Prostate gland (tissue), 2 donors: ENCODE measurements around the gene METAP2. TPM values are rescaled to one million over a fixed set of nuclear protein-coding genes. Genes with fewer than 3 reads are reported as not detected.

Experiments
- DNase-seq: peaks from one replicate; pipeline ENCODE4 v3.0.0-alpha.2; 2019; ENCODE audit warnings: low spot score
- H3K27ac ChIP-seq, 2 donors: fragments of 200-600 bp; sonication (generic); 2 replicates each; pipeline ENCODE4 v1.5.1; 2017 to 2019
- H3K27me3 ChIP-seq: fragments of 200-600 bp; sonication (generic); replicated peaks from 2 replicates; pipeline ENCODE4 v1.5.1; 2019; ENCODE audit not compliant: insufficient read depth
- H3K36me3 ChIP-seq, 2 donors: fragments of 200-600 bp; sonication (generic); 1 replicate in 1 of 2; 2 replicates in 1 of 2; pipeline versions ENCODE4 v1.5.1 to v1.8.1; 2017 to 2019
- H3K4me1 ChIP-seq: fragments of 200-600 bp; sonication (generic); replicated peaks from 2 replicates; pipeline ENCODE4 v1.5.1; 2019
- H3K4me3 ChIP-seq, 2 donors: fragments of 200-600 bp; sonication (generic); 2 replicates each; pipeline ENCODE4 v1.5.1; 2017 to 2019
- H3K9me3 ChIP-seq: fragments of 200-600 bp; sonication (generic); 2 replicates; pipeline ENCODE4 v1.5.1; 2017
- POLR2A ChIP-seq: fragments of 450-650 bp; IDR thresholded peaks from one replicate; pipeline ENCODE4 v1.6.1; 2016; ENCODE audit warnings: antibody characterized with exemption, mild to moderate bottlenecking
- POLR2AphosphoS5 ChIP-seq: sonication (generic); formaldehyde crosslinking; IDR thresholded peaks from one replicate; pipeline ENCODE4 v1.6.1; 2017; ENCODE audit warnings: antibody characterized with exemption
- WGBS: methylation state at CpG from one replicate; pipeline ENCODE4 v1.1.5; 2018; 5-methylcytosine and 5-hydroxymethylcytosine counted together
- intact Hi-C: fragments of 100-400 bp; cut with DNase I; formaldehyde crosslinking; loops from one replicate; pipeline ENCODE4 v1.14.2; 2022
- total RNA-seq, 2 donors: library from RNA; depleted of rRNA; stranded (reverse); fragments of >200 nt; gene quantifications; one replicate each; pipeline ENCODE4 v1.1.0, GENCODE V29; 2016
- TF ChIP-seq, protein P1 (sequence below), 4 experiments: fragments of 200-600 bp in 2 of 4; fragments of 450-650 bp in 2 of 4; sonication (generic) in 2 of 4; IDR thresholded peaks; 1 replicate in 3 of 4; 2 replicates in 1 of 4; pipeline ENCODE4 v1.5.1; 2016 to 2019; ENCODE audit warnings: antibody characterized with exemption in 4 of 4, mild to moderate bottlenecking in 2 of 4, moderate library complexity in 2 of 4

The METAP2 gene
- 10 to 100 TPM; 46.4 to 61.7 TPM for total RNA-seq

DNA sequence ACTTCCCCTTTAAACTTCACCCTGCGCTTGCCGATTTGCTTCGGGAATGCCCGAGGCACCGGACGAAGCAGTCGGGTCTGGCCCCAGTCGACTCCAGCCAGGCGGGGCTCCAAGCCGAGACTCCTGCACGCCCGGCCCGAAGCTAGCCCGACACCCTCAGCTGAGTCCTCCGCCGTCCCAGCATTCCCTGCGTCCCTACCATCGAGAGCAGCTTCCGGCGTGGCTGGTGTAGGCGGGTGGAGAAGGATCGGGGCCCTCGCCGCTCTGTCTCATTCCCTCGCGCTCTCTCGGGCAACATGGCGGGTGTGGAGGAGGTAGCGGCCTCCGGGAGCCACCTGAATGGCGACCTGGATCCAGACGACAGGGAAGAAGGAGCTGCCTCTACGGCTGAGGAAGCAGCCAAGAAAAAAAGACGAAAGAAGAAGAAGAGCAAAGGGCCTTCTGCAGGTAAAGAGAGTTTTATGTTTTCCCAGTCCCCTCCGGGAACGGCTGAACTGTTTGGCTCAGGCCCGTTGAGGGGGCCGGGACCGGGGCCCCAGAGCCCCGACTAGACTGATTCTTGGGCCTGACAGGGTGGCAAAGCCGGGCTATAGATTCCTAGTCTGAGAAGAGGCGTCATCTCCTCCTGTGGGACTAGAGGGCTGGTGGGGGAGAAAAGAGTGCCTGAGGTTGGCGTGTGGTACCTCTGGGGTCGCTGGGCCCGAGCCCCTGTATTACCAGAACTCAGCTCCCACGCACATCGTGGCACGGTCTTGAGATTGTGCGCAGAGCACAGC, at the start of gene METAP2:
METAP2 (plus strand) TSS at position 269 of the 776 bp plus-strand sequence; CDS start at position 297, 28 bp downstream.
- intact Hi-C loops: loop anchor here (5.0 to 10.0 kb wide), 5 partner anchors 61 to 402 kb away; partner anchors contain the start of genes FGD6, NR2C1 and VEZT
- WGBS: under 1% methylated on average over 44 of the region's 49 CpGs
- peak; percentile 77 for TF ChIP-seq POLR2A
- TF ChIP-seq, protein P1, sequence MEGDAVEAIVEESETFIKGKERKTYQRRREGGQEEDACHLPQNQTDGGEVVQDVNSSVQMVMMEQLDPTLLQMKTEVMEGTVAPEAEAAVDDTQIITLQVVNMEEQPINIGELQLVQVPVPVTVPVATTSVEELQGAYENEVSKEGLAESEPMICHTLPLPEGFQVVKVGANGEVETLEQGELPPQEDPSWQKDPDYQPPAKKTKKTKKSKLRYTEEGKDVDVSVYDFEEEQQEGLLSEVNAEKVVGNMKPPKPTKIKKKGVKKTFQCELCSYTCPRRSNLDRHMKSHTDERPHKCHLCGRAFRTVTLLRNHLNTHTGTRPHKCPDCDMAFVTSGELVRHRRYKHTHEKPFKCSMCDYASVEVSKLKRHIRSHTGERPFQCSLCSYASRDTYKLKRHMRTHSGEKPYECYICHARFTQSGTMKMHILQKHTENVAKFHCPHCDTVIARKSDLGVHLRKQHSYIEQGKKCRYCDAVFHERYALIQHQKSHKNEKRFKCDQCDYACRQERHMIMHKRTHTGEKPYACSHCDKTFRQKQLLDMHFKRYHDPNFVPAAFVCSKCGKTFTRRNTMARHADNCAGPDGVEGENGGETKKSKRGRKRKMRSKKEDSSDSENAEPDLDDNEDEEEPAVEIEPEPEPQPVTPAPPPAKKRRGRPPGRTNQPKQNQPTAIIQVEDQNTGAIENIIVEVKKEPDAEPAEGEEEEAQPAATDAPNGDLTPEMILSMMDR (IDR thresholded peaks at IDR 0.05): peak in 1 of 4 experiments; percentile 7
- peak; percentile 94 for TF ChIP-seq POLR2AphosphoS5
- Histone ChIP-seq H3K27me3 (no peaks in the 10 kb centered on the region), H3K36me3 (no peaks in the 10 kb centered on the region), H3K9me3 (no peaks in the 10 kb centered on the region), H3K4me3 (peak within 1 kb of the TSS; percentile 83 to 95), H3K4me1 (no peaks in the 10 kb centered on the region), H3K27ac (peak within 1 kb of the TSS; percentile 86 to 92)
- peak; percentile 97 for DNase-seq

DNA sequence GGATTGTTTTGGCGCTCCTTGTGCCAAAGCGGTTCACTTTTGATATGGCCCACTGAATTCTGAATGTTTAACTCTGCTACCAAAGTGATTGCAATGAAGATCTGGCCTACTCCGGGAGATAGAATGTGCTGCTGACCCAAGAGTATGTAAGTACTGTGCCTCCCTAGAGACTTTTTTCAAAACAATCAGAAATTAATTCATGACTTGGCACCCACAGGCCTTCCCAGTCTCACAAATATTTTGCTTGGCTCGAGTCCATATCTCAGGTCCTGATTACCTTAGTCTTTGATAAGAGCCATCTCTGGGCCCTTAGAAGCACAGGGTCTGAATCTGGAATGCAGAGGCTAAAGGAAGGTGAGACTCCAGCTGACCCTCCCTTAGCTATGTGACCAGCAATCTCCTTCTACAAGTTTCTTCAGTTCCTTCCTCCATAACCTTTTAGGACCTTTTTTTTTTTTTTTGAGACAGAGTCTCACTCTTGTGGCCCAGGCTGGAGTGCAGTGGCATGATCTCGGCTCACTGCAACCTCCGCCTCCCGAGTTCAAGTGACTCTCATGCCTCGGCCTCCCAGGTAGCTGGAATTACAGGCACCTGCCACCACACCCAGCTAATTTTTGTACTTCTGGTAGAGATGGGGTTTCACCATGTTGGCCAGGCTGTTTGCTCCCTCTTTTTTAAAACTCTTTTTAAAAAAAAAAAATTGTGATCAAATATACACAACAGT, 49.5 kb upstream of the METAP2 start:
- H3K4me1 ChIP-seq: no peaks in the 10 kb centered on the region
- H3K4me3 ChIP-seq: no peak overlapping the region
- no peak overlapping the region for H3K27ac ChIP-seq
- H3K9me3 ChIP-seq: no peaks in the 10 kb centered on the region
- no peak for DNase-seq
- TF ChIP-seq, protein P1 (IDR thresholded peaks at IDR 0.05): no peak
- no peak for TF ChIP-seq POLR2A
- TF ChIP-seq POLR2AphosphoS5: no peak
- no peaks in the 10 kb centered on the region for H3K27me3 ChIP-seq
- WGBS: 85% methylated on average over 8 of the region's 8 CpGs
- intact Hi-C loops: no loop called here
- no peaks in the 10 kb centered on the region for H3K36me3 ChIP-seq

DNA sequence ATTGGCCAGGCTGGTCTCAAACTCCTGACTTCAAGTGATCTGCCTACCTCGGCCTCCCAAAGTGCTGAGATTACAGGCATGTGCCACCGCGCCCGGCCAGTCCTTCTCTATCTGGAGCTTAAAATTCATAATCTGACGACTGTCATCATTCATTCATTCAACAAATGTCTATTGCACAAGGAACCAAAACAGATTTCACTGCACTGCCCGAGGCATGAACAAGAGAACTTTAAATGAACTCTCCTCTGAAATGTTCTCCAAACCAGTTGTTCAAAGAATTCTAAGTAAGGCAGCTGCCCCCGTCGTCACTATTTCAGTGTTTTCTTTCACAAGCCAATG, 44.8 kb upstream of the METAP2 start:
- intact Hi-C loops: no loop called here
- TF ChIP-seq POLR2A (no peak), POLR2AphosphoS5 (no peak)
- TF ChIP-seq, protein P1 (IDR thresholded peaks at IDR 0.05): no peak
- Histone ChIP-seq H3K9me3 (no peaks in the 10 kb centered on the region), H3K4me3 (no peak overlapping the region), H3K4me1 (no peaks in the 10 kb centered on the region), H3K27me3 (no peaks in the 10 kb centered on the region), H3K27ac (no peak overlapping the region), H3K36me3 (no peaks in the 10 kb centered on the region)
- 76% methylated on average over 8 of the region's 8 CpGs for WGBS
- DNase-seq: no peak

GRCh38 chr12:95431120-95431519, 42.8 kb upstream of the METAP2 start:
- H3K27me3 ChIP-seq: no peaks in the 10 kb centered on the region
- DNase-seq: no peak
- H3K4me3 ChIP-seq: no peak overlapping the region
- WGBS: 93% methylated on average over 4 of the region's 4 CpGs
- intact Hi-C loops: no loop called here
- H3K4me1 ChIP-seq: no peaks in the 10 kb centered on the region
- no peaks in the 10 kb centered on the region for H3K9me3 ChIP-seq
- no peak overlapping the region for H3K27ac ChIP-seq
- TF ChIP-seq, protein P1 (IDR thresholded peaks at IDR 0.05): no peak
- TF ChIP-seq POLR2A: no peak
- TF ChIP-seq POLR2AphosphoS5: no peak
- H3K36me3 ChIP-seq: no peaks in the 10 kb centered on the region
